Stimulated activated CD4-positive, alpha-beta T cell treated with anti-CD3 and anti-CD28 coated beads, TNF-alpha, amount 100 ng/mL, for 1 hour (primary cell): ENCODE results near the gene PDIA2.
"Not testable (repeated sequence)": the region's sequence is repeated elsewhere in the genome, so short reads cannot be mapped to it uniquely, and the experiment has no call there.

Experiments
- DNase-seq, 3 donors: peaks; one replicate each; pipeline ENCODE4 v3.0.0-alpha.2; 2020; ENCODE audit warnings: low read depth in 3 of 3, low spot score in 1 of 3

The PDIA2 gene

DNA sequence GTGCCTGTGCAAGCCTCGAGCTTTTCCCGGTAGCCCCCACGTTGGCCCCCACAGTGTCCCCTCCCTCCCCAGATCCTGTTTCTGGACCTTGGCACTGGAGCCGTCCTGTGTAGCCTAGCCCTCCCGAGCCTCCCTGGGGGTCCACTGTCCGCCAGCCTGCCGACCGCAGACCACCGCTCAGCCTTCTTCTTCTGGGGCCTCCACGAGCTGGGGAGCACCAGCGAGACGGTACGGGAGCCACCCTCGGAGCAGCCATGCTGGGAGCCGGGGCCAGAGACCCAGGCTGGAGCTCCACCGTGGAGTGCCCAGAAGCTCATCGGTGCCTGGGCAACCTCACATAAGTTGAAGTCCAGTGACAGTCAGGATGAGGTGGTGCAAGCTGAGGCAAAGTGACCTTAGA, 19.0 kb upstream of the PDIA2 start:
- DNase-seq, result no peak

DNA sequence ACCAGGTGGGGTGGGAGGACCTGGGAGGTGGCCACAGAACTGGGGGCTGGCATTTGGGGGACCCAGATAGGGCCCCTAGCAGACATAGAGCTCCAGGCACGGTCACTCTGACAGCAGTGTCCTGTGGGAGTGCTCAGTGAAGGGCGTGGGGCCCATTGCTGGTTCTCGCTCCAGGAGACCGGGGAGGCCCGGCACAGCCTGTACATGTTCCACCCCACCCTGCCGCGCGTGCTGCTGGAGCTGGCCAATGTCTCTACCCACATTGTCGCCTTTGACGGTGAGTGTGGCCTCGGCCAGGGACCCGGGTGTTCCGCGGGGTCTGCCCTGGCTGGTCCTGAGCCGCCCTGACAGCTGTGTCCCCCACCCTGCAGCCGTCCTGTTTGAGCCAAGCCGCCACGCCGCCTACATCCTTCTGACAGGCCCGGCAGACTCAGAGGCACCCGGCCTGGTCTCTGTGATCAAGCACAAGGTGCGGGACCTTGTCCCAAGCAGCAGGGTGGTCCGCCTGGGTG, 18.5 kb upstream of the PDIA2 start:
- DNase-seq, result no peak

DNA sequence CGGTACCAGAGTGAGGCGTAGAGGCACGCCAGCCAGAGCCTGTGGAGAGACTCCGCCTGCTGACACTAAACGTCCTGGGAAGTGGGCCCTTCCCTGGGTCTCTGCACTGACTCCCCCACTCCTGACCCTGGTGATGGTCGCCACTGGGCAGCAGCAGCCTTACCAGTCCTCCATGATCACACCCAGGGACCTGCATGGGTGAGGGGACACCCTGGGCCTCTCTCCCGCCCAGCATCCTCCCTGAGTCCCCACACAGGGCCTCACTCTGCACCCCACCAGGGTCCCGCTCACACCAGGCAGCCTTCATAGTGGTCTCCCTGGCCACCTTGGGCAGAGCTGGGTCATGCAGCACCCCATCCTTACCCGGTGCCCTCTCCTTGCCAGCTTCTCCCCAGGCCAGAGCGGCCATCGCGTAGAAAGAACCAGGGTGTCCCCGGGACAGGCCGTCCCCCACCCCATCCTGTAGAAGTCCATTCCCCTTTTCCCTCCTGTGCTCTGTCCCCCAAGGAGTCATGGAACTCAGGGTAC, 17.9 kb upstream of the PDIA2 start:
- no peak for DNase-seq

DNA sequence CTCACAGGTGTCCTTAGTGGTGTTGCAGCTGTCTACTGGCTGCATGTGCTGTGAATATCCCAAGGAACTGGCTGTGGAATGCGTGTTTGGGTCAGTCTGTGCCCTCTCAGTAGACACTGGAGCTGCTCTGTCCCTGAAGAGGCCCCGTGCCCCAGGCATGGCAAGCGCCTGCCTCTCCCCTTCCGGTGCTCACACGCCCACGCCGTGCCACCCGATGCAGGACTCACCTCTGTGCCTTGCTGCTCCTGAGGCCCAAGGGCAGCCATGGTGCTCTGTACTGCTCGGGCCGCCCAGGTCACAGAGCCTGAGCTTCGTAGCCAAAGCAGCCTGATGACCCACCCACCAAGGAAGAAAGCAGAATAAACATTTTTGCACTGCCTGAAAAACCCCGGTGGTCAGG, 17.3 kb upstream of the PDIA2 start:
- DNase-seq, result no peak

DNA sequence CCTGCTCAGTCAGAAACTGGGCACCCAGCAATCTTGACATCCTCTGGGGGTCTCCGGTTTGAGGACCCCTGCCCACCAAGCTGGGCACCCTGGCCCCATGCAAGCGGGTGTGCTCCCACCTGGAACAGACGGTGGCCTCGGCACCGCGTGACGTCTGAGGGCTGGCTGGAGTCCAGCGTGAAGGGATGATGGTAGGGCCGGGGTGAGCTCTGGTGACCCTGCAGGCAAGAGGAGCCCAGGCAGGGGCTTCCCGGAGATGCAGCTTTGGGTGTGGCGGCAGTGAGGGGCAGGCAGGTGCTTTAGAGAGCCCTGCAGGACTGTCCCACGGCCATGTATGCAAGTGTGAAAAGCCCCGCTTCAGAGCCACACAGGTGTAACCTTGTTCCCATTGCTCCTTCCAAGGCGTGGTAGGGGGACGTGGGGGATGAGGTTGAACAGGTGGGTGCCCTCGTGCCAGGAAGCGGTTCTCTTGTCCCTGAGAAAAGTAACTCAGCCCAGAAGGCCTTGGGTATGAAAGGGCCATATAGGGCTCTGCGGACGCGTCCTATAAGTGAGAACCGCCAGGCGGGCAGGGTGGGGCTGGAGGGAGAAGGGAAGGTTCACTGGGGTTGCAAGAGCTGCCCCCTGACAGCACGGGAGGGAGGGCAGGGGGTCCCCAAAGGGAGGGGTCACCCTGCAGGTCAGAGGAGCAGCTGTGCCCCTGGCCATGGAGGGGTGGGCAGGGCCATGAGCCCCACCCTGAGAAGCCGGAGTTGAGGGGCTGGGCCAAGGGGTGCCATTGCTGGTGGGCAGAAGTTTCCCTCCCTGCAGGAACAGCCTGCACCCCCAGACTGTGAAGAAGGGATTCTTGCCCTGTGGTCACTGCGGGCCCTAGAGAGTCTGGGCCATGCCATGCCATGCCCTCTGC, 16.5 kb upstream of the PDIA2 start:
- DNase-seq, result no peak

DNA sequence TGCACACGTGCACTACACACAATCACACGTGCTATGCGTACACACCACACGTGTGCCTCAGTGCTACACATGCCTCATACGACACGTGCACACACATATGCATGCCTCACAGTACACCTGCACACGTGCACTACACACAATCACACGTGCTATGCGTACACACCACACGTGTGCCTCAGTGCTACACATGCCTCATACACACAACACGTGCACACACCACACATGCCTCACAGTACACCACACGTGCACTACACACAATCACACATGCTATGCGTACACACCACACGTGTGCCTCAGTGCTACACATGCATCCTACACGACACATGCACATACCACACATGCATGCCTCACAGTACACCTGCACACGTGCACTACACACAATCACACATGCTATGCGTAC, 15.4 kb upstream of the PDIA2 start:
- not testable (repeated sequence) for DNase-seq

DNA sequence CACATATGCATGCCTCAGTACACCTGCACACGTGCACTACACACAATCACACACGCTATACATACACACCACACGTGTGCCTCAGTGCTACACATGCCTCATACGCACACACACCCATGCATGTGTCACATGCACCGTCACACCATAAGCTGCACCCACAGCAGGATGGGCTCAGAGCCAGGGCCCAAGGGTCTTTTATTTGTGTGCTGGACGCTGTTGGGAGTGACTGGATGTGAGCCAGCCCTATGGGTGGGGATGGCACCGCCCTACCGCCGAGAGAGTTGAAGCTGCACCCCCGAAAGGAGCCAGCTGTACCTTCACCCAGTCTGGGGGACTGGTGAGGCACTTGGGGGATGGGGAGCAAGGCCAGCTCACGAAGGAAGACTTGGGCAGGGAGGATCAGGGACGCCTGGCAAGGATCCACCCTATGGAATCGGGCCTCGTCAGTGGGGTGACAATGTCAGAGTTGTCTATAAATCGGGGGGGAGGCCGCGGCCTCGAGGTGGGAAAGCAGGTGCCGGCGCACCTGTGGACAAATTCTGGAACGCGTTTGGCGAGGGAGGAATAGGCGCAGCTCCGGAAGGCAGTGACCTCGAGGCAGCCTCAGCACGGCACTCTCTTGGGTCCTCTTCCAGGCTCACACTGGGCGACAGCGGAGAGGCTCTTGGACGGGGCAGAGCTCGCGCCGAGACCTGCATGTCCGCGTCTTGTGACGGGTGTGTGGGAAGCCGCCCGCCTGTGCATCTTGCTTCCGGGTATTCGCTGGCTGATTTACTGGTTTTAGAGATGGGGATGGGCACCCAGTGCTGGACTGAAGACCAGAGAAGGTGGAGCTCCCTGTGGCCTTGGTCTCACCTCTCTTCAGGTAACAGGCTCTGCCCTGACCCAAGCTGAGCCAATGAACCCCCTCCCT, 14.6 kb upstream of the PDIA2 start:
- DNase-seq, result no peak

DNA sequence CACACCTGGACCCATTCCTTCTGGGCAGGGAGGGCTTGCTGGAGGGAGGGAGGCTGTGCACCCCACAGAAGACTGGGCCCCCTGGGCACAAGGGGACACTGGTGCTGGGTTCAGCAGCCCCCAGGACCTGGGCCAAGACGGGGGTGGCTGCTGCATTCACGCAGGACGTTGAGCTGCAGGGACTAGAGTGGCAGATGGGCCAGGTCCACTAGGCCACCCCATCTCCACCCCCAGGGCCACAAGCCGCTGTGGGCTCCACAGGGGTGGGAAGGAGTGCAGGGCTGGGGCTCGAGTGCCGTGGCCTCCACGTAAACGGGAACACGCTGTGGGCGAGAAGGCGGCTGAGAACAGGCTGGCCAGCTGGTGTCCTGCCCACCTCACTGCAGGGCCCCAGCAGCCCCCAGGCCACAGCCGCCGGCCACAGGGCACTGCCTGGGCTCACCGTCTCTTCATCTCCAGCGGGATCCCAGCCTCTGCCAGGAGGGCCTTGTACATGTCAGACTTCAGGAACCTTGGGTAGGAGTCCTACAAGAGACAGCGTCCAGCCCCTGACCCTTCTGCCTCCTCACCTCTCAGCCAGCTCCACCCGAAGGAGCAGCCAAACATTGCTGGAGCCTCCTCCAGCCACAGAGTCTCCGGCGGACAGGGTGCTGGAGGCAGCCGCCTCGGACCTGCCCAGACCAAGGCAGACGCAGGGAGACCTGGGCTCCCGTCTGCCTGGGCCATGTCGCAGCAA, 13.7 kb upstream of the PDIA2 start:
- DNase-seq, result no peak

DNA sequence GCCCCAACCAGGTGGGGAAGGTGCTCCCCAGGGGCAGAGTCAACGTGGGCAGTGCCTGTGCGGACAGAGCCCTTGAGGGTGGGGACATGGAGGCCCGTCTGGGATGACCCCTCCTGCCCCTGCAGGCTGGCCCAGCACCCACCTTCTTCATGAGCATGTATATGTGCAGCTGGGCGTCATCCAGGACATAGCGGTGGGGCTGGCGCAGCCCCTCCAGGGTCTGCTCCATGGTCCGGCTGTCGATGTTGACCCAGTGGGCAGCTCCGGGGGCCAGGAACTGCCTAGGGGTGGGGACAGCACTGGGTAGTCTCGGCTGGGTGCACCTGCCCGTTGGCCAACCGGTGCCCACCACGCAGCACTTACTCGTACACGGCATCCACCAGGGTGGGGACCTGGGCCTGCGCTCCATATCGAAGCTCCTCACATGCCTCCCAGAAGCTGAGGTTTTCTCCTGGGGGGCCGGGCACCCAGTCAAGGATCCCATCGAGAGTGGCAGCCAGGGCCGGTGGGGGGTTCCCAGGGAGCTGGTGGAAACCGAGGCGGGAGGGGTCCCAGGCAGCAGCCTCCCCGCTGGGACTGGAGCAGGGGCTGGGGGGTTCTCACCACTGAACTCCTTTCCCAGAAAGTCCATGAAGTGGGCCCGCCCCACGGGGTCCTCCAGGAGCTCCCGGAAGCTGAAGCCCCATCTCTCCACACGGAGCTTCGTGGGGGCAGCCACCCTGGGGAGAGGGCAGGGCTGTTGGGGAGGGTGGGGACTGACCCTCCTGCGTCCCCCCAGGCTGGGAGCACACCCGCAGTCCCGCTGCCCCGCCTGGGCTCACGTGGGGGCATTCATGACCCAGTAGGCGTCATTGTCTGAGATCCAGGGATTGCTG, 12.3 kb upstream of the PDIA2 start:
- no peak for DNase-seq

DNA sequence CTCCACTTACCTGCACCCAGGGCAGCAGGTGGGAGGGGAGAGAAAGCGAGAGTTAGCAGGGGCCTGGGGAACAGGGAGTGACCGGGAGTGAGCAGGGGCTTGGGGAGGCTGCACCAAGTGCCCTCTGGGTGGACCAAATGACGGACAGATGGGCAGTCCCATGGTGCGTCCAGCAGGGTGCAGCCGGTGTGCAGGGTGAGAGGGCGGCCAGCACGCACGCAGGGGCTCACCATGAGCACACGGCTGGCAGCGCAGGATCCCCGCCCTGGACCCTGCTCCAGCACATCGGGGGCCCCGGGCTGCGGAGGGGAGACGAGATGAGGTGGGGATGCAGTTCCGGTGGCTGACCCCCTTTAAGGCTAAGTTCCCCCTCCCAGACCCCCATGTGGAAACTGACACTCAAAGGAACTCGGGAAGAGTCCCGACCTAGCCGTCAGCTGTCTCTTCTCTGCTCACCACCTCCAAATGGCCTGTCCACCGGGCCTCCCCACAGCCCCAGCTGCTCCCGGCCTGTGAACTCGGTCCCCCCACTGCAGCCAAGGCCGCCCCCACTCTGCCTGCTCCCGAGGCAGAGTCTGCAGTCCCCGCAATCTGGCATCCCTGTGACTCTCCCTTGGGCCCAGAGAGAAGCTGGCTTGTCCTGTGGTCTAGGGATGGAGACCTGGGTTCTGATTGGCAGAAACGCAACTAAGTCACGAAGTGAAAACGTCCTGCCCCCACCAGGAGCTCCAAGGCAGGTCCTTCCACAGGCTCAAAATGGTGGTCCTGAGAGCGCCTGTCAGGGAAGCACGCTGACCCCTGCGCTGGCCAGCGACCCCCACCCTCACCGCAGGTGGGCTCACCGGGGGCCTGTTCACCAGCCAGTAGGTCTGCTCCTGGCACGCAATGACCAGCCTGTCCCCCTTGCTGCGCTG, 10.1 kb upstream of the PDIA2 start:
- no peak for DNase-seq

DNA sequence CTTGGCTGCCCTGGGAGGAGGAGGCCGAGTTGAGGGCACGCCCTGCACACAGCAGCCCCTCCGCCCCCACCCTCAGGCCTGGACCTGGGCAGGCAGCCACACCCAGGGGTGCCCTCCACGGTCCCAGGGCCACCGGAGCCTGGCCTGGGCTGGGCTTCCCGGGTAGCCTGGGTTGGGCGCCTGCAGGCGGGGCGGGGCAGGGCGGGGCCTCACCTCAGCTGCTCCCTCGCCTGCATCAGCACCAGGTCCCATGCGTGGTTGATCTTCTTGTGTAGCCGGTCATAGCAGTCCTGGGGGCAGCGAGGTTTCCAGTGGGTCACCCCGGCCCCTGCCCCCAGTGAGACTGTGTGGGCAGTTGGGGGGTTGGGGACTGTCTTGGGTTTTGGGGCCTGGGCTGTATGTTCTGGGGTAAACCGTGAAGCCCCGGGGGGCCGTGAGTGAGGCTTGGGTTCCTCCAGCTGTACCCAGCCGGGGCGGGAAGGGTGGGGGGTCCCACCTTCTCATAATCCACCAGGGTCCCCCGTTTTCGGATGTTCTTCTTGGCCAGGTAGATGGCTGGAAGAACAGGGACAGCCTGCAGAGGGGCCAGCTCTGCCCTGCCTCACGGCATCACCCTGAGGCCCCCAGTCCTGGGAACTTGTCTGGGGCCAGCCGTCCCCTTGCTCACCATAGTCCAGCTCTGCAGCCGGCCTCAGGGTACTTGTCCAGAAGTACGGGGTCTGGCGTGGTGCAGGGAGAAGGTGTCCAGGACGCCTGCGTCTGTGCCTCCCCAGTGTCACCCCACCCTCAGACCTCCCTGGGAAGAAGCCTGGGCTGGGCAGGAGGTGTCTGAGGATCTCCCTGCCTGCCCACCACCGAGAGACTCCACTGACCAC, 9.2 kb upstream of the PDIA2 start:
- no peak for DNase-seq

DNA sequence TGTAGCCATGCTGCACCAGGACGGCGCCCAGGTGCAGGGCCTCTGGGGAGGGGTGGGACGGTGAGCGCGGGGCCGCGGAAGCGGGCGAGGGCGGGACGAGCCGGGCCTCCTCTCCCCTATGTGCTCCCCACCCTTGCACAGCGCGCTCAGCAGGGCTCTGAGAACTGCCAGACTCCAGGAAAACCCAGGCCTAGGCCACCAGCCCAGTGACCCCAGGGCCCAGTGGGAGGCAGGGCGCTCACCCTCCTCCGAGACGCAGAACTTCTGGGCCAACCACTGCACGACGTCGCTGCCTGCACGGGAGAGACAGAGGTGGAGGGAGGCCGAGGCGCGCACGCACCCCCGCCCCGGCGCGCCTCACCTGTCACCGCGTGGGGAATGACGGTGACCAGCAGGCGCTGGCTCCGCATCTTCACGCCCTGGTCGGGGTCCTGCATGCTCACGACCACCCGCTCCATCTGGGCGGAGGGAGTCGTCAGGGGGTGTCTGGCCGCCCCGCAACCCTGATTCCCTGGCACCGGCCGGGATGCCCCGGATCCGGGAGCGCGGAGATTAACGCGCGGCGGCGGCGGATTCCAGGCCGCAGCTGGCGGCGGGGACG, 7.8 kb upstream of the PDIA2 start:
- peak in 1 of 3 donors; percentile 7 for DNase-seq

DNA sequence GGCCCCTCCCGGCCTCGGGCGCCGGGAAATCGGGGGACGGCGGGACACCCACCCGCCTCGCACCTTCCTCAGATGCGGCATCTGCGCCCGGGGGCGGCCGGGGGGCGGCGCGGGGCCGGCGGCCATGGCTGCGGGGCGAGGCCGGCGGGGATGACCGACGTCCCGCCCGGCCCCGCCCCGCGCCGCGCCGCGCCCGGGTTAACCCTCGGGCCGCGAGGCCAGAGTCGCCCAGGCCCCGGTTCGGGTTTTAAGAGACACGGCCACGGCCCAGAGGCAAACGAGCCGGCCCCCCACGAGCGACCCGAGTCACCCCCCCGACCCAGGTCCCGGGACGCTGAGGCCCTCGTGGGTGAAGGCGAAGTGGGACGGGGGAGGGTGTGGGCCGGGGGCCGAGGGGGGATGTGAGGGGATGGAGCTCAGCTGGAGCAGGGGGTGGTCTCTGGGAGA, 7.2 kb upstream of the PDIA2 start, which contains the start of gene RGS11:
Gene RGS11, minus strand, starts transcription at position 159 of the 447 bp plus-strand sequence. Its CDS starts 33 bp downstream, at position 126.
- DNase-seq, result no peak

DNA sequence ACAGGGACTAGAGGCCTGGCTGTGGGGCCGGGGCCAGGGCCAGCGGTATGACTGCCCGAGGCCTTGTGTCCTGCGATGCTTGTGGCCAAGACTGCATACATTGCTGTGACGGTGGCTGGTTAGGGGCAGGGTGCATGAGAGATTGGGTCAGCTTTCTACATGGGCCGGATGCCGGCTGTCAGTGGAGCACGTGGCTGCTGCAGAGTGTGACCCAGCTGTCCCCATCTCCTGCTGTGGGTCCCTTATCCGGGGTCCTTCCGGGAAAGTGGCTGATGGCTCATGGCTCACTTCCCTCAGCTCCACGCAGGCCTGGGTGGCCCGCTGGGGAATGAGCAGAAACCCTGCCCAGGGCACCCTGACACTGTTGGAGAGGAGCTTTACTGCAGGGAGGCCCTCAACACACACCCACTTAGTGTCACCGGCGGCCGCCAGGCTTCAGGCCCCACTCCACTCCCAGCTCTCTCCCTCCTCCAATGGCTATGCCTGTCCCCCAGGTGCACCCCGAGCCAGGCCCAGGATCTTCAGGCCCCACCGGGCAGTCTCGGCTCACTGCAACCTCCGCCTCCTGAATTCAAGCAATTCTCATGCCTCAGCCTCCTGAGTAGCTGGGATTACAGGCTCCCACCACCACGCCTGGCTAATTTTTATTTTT, 6.4 kb upstream of the PDIA2 start:
- DNase-seq, result no peak

DNA sequence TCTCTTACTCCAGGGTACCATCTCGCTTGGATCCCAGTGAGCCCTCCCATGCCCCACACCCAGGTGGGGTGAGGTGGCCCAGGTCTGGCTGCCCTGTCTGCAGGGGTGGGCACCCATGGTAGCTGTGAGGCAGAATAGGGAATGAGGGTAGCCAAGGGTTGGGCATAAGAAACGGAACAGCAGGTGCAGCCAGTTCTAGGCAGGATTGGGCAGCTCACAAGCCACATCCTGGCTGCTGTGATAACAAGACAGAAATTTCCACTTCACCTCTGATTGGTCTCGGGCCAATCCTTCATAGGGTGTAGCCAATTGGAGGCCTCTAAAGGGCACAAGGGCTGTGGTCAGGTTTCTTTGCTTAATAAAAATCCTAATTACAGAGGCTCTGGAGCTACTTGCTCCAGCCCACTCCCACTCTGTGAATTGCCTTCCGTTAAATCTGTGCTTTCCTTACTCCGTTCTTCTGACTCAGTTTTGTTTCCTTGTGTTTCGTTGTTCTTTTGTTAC, 4.0 kb upstream of the PDIA2 start:
- no peak for DNase-seq

DNA sequence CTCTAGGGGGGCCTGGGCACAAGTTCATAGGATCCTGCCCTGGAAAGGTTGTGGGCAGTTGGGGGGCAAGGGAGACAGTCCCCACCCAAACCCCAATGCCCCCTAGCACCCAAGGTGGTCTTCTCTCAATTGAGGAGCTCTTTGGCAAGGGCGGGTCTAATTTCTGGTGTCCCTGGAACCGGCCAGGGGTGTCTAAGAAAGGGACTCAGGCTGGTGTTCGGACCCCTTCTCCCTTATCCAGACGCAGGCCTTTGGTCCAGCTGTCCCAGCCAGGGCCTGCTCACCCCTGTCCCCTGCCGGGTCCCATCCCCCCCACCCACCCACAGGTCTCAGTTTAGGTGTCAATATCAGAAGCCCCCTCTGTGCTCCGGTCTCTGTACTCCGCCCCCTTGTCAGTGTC, 3.4 kb upstream of the PDIA2 start:
- no peak for DNase-seq
